H1 (cell line): ENCODE results near the gene ADAMTS4. TPM values are rescaled to one million over a fixed set of nuclear protein-coding genes. Genes with fewer than 3 reads are reported as not detected.

ENCODE experiments used
- CBX8 ChIP-seq: fragments of 300-800, 300-1000 bp; sonication (generic); IDR thresholded peaks from 2 replicates; pipeline ENCODE4 v1.7.1; 2016; ENCODE audit warnings: low read depth, low read length, borderline replicate concordance
- CHD7 ChIP-seq: fragments of 300-600 bp; sonication (generic); IDR thresholded peaks from 2 replicates; pipeline ENCODE4 v1.7.1; 2012; ENCODE audit warnings: low read length, moderate library complexity, mild to moderate bottlenecking, inconsistent platforms; ENCODE audit not compliant: insufficient replicate concordance
- CTCF ChIP-seq, 3 experiments: IDR thresholded peaks; 1 replicate in 2 of 3; 2 replicates in 1 of 3; pipeline versions ENCODE4 v1.5.1 to v1.6.1; 2011; ENCODE audit warnings: low read length in 3 of 3, mild to moderate bottlenecking in 3 of 3, inconsistent platforms in 2 of 3, low read depth in 1 of 3, moderate library complexity in 1 of 3; ENCODE audit not compliant: insufficient read depth in 1 of 3; ENCODE audit errors: control extremely low read depth in 1 of 3
- EZH2 ChIP-seq: fragments of 200-600 bp; sonication (generic); IDR thresholded peaks from 2 replicates; pipeline ENCODE4 v1.7.1; 2012; ENCODE audit warnings: low read depth, mild to moderate bottlenecking, moderate library complexity, low read length, inconsistent platforms; ENCODE audit not compliant: severe bottlenecking
- GTF2F1 ChIP-seq: IDR thresholded peaks from 2 replicates; pipeline ENCODE4 v1.6.1; 2012; ENCODE audit warnings: low read depth, low read length, improper control_type of control experiment, borderline replicate concordance
- SIN3A ChIP-seq, 2 experiments: IDR thresholded peaks in 1 of 2; conservative IDR thresholded peaks in 1 of 2; 2 replicates each; pipeline ENCODE4 v1.6.1; 2011 to 2012; ENCODE audit warnings: low read length in 2 of 2, improper control_type of control experiment in 1 of 2, low read depth in 1 of 2, mild to moderate bottlenecking in 1 of 2
- SP2 ChIP-seq: IDR thresholded peaks from 2 replicates; pipeline ENCODE4 v1.6.1; 2012; ENCODE audit warnings: mild to moderate bottlenecking, low read length, inconsistent platforms
- TAF7 ChIP-seq: optimal IDR thresholded peaks from 2 replicates; pipeline ENCODE3; 2011; ENCODE audit warnings: low read depth, mild to moderate bottlenecking, inconsistent platforms, low read length, moderate library complexity, borderline replicate concordance
- polyA plus RNA-seq, 7 experiments: library from polyadenylated mRNA; depleted of rRNA in 3 of 7; stranded (reverse) in 5 of 7; unstranded in 2 of 7; fragments of >200 nt in 5 of 7; fragments of 200-250 nt in 2 of 7; gene quantifications; 1 replicate in 5 of 7; 2 replicates in 1 of 7; 4 replicates in 1 of 7; pipeline versions ENCODE4 v1.2.1 to v1.2.3, GENCODE V29; 2011 to 2013; ENCODE audit warnings: missing spikeins in 2 of 7, mixed read lengths in 2 of 7
- total RNA-seq: library from RNA; stranded (reverse); fragmentation: NEBNext Ultra II Directional; extraction: Animal tissue kit (Norgen Biotek cat#: 25700); gene quantifications from 2 replicates; pipeline ENCODE4 v1.2.1, GENCODE V29; 2021

The ADAMTS4 gene
- total and polyA plus RNA-seq, 2 of the 8 experiments (the other 6 are each of a cell fraction or from before 2014, with no cell fraction given): 4.6 to 7.2 TPM

GRCh38 chr1:161160671-161161145, 38.1 kb downstream of the ADAMTS4 start (continued):
- TF ChIP-seq CTCF (IDR thresholded peaks at IDR 0.05; ENCODE audit: control extremely low read depth in 1 of 3, insufficient read depth in 1 of 3, low read depth in 1 of 3, low read length in 3 of 3) (no peak), EZH2 (no peak), SIN3A (conservative IDR thresholded peaks at IDR 0.05 in 1 of 2, IDR thresholded peaks at IDR 0.05 in 1 of 2; ENCODE audit: low read depth in 1 of 2, low read length in 2 of 2) (no peak), CHD7 (no peak), CBX8 (no peak), TAF7 (no peak), GTF2F1 (no peak), SP2 (no peak)
